ENCODE results near the gene LRRC56. TPM values are rescaled to one million over a fixed set of nuclear protein-coding genes. Genes with fewer than 3 reads are reported as not detected.
A peak's percentile ranks its signal among the peaks of the same experiment; 100 is the strongest.

The LRRC56 gene
- total RNA-seq, 1 experiment from 2014 or later = 3.4 TPM

DNA sequence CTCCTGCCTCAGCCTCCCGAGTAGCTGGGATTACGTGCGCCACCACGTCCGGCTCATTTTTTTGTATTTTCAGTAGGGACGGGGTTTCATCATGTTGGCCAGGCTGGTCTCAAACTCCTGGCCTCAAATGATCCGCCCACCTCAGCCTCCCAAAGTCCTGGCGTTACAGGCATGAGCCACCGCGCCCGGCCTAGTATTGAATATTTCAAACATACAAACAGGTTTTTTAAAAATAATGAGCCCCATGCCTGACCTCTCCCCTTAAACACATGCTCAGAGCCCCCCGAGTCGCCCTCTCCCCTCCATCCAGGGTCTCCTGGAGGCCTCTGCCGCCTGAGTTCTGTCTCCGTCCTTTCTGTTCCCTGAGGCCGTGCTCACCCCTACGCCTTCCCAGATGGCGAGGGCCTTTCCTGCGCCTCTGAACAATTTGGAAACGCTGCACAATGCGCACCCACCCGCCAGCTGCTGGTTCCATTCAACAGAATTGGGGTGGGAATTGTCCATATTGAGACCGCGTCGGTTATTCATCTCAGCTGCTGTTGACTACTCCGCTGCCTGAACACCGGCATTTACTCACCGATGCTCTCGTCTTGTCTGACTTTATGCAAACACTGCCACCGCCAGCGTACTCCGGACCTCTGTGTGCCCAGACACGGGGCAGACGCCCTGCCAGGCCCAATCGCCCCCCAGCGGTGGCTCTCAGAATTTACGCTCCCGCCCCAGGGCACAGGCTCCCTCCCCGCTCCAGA lies 16.7 kb upstream of the LRRC56 start:
- TF ChIP-seq, protein P1, sequence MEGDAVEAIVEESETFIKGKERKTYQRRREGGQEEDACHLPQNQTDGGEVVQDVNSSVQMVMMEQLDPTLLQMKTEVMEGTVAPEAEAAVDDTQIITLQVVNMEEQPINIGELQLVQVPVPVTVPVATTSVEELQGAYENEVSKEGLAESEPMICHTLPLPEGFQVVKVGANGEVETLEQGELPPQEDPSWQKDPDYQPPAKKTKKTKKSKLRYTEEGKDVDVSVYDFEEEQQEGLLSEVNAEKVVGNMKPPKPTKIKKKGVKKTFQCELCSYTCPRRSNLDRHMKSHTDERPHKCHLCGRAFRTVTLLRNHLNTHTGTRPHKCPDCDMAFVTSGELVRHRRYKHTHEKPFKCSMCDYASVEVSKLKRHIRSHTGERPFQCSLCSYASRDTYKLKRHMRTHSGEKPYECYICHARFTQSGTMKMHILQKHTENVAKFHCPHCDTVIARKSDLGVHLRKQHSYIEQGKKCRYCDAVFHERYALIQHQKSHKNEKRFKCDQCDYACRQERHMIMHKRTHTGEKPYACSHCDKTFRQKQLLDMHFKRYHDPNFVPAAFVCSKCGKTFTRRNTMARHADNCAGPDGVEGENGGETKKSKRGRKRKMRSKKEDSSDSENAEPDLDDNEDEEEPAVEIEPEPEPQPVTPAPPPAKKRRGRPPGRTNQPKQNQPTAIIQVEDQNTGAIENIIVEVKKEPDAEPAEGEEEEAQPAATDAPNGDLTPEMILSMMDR (IDR thresholded peaks at IDR 0.05) = peak; percentile 53
- no peak for TF ChIP-seq ZNF396 (CRISPR knock-in tag; IDR thresholded peaks at IDR 0.05; ENCODE audit: borderline replicate concordance)
- peaks cover 10% of the 10 kb centered on the region for H3K27me3 Mint-ChIP-seq (ENCODE audit: low read depth)
- H3K4me3 Mint-ChIP-seq = no peak overlapping the region
- H3K4me1 Mint-ChIP-seq = no peaks in the 10 kb centered on the region; the same call in 1 of the 2 replicates
- no peak overlapping the region for H3K27ac Mint-ChIP-seq
- ChIA-PET CTCF (interaction anchor here (0.6 to 1.3 kb wide), 2 partner anchors 8 to 74 kb away, joined by 3 read pairs; no protein-coding TSS in a partner anchor), POLR2A (no interaction called here)
- no peak for ATAC-seq
- peaks cover 31% of the 10 kb centered on the region for H3K9me3 Mint-ChIP-seq
- peak; percentile 45 for DNase-seq (ENCODE audit: low spot score)
- H3K36me3 Mint-ChIP-seq = peaks cover 26% of the 10 kb centered on the region

DNA sequence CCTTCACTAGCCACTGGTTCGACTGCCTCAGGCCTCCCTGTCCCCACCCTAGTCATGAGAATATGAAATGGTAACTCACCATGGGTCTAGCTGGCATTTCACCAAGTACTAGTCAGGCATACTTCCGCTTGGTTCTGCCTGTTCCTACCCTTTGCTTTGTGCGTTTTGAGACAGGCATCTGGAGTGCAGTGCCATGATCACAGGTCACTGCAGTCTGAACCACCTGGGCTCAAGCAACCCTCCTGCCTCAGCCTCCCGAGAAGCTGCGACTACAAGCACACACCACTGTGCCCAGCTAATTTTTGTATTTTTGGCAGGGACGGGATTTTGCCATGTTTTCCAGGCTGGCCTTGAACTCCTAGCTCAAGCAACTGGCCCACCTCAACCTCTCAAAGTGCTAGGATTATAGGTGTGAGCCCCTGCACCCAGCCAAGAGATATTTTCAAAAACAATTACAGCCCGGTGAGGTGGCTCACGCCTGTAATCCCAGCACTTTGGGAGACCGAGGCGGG lies 16.1 kb upstream of the LRRC56 start:
- no peak overlapping the region for H3K4me3 Mint-ChIP-seq
- H3K27me3 Mint-ChIP-seq (ENCODE audit: low read depth) = peaks cover 12% of the 10 kb centered on the region
- H3K9me3 Mint-ChIP-seq = peaks cover 25% of the 10 kb centered on the region
- no peaks in the 10 kb centered on the region; the same call in 1 of the 2 replicates for H3K4me1 Mint-ChIP-seq
- TF ChIP-seq SP1 (CRISPR knock-in tag; conservative IDR thresholded peaks at IDR 0.05) (no peak), MYBL2 (CRISPR knock-in tag; IDR thresholded peaks at IDR 0.05) (no peak), ZNF671 (CRISPR knock-in tag; IDR thresholded peaks at IDR 0.05) (no peak), SMAD4 (CRISPR knock-in tag; IDR thresholded peaks at IDR 0.05) (no peak), NR2C2 (CRISPR knock-in tag; IDR thresholded peaks at IDR 0.05) (no peak), HMGA2 (CRISPR knock-in tag; IDR thresholded peaks at IDR 0.05) (no peak)
- TF ChIP-seq, protein P2, sequence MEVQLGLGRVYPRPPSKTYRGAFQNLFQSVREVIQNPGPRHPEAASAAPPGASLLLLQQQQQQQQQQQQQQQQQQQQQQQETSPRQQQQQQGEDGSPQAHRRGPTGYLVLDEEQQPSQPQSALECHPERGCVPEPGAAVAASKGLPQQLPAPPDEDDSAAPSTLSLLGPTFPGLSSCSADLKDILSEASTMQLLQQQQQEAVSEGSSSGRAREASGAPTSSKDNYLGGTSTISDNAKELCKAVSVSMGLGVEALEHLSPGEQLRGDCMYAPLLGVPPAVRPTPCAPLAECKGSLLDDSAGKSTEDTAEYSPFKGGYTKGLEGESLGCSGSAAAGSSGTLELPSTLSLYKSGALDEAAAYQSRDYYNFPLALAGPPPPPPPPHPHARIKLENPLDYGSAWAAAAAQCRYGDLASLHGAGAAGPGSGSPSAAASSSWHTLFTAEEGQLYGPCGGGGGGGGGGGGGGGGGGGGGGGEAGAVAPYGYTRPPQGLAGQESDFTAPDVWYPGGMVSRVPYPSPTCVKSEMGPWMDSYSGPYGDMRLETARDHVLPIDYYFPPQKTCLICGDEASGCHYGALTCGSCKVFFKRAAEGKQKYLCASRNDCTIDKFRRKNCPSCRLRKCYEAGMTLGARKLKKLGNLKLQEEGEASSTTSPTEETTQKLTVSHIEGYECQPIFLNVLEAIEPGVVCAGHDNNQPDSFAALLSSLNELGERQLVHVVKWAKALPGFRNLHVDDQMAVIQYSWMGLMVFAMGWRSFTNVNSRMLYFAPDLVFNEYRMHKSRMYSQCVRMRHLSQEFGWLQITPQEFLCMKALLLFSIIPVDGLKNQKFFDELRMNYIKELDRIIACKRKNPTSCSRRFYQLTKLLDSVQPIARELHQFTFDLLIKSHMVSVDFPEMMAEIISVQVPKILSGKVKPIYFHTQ (CRISPR knock-in tag; IDR thresholded peaks at IDR 0.05) = no peak
- TF ChIP-seq, protein P3, sequence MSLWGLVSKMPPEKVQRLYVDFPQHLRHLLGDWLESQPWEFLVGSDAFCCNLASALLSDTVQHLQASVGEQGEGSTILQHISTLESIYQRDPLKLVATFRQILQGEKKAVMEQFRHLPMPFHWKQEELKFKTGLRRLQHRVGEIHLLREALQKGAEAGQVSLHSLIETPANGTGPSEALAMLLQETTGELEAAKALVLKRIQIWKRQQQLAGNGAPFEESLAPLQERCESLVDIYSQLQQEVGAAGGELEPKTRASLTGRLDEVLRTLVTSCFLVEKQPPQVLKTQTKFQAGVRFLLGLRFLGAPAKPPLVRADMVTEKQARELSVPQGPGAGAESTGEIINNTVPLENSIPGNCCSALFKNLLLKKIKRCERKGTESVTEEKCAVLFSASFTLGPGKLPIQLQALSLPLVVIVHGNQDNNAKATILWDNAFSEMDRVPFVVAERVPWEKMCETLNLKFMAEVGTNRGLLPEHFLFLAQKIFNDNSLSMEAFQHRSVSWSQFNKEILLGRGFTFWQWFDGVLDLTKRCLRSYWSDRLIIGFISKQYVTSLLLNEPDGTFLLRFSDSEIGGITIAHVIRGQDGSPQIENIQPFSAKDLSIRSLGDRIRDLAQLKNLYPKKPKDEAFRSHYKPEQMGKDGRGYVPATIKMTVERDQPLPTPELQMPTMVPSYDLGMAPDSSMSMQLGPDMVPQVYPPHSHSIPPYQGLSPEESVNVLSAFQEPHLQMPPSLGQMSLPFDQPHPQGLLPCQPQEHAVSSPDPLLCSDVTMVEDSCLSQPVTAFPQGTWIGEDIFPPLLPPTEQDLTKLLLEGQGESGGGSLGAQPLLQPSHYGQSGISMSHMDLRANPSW (CRISPR knock-in tag; conservative IDR thresholded peaks at IDR 0.05; ENCODE audit: low read depth) = no peak
- DNase-seq (ENCODE audit: low spot score) (no peak), ATAC-seq (no peak)
- CTCF ChIA-PET = interaction anchor here (1.3 kb wide), 1 partner anchor 8 kb away, joined by 3 read pairs; no protein-coding TSS in a partner anchor
- H3K36me3 Mint-ChIP-seq = peaks cover 23% of the 10 kb centered on the region
- POLR2A ChIA-PET = no interaction called here
- H3K27ac Mint-ChIP-seq = no peak overlapping the region

DNA sequence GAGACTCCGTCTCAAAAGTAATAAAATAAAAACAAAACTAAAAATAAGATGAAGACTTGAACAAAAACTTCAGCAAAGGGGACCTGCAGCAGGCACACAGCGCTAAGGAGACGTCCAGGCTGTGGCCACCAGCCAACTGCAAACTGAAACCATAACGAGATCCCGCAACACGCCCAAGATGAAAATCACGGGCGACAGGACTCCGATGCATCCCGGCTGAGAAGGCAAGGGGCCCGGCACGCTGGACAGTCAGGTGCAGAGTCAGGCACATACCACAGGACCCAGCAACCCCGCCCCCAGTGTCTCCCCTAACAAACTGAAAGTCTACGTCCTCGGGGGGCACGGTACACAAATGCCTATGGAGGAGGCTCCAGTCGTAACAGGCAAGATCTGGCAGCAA lies 11.1 kb upstream of the LRRC56 start:
- Mint-ChIP-seq H3K27me3 (ENCODE audit: low read depth) (peaks cover 5% of the 10 kb centered on the region), H3K4me3 (no peak overlapping the region), H3K4me1 (no peaks in the 10 kb centered on the region), H3K27ac (no peak overlapping the region), H3K9me3 (peaks cover 7% of the 10 kb centered on the region), H3K36me3 (peaks cover 3% of the 10 kb centered on the region)
- DNase-seq (ENCODE audit: low spot score) (no peak), ATAC-seq (no peak)
- POLR2A ChIA-PET = no interaction called here
- CTCF ChIA-PET = no interaction called here
- TF ChIP-seq, protein P4, sequence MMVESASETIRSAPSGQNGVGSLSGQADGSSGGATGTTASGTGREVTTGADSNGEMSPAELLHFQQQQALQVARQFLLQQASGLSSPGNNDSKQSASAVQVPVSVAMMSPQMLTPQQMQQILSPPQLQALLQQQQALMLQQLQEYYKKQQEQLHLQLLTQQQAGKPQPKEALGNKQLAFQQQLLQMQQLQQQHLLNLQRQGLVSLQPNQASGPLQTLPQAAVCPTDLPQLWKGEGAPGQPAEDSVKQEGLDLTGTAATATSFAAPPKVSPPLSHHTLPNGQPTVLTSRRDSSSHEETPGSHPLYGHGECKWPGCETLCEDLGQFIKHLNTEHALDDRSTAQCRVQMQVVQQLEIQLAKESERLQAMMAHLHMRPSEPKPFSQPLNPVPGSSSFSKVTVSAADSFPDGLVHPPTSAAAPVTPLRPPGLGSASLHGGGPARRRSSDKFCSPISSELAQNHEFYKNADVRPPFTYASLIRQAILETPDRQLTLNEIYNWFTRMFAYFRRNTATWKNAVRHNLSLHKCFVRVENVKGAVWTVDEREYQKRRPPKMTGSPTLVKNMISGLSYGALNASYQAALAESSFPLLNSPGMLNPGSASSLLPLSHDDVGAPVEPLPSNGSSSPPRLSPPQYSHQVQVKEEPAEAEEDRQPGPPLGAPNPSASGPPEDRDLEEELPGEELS (CRISPR knock-in tag; IDR thresholded peaks at IDR 0.05) = no peak
- TF ChIP-seq OVOL2 (CRISPR knock-in tag; IDR thresholded peaks at IDR 0.05; ENCODE audit: borderline replicate concordance) (no peak), KAT7 (CRISPR knock-in tag; IDR thresholded peaks at IDR 0.05; ENCODE audit: borderline replicate concordance) (no peak), SMAD4 (CRISPR knock-in tag; IDR thresholded peaks at IDR 0.05) (no peak), IRF2 (CRISPR knock-in tag; IDR thresholded peaks at IDR 0.05; ENCODE audit: borderline replicate concordance, low read depth) (no peak), SMAD3 (CRISPR knock-in tag; IDR thresholded peaks at IDR 0.05; ENCODE audit: borderline replicate concordance) (no peak), GTF2I (CRISPR knock-in tag; conservative IDR thresholded peaks at IDR 0.05) (no peak), ZNF138 (CRISPR knock-in tag; conservative IDR thresholded peaks at IDR 0.05) (no peak), FOXK1 (CRISPR knock-in tag; IDR thresholded peaks at IDR 0.05) (no peak), TEAD4 (CRISPR knock-in tag; IDR thresholded peaks at IDR 0.05) (no peak)
- TF ChIP-seq, protein P5, sequence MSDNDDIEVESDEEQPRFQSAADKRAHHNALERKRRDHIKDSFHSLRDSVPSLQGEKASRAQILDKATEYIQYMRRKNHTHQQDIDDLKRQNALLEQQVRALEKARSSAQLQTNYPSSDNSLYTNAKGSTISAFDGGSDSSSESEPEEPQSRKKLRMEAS (CRISPR knock-in tag; IDR thresholded peaks at IDR 0.05) = no peak
- TF ChIP-seq, protein P6, sequence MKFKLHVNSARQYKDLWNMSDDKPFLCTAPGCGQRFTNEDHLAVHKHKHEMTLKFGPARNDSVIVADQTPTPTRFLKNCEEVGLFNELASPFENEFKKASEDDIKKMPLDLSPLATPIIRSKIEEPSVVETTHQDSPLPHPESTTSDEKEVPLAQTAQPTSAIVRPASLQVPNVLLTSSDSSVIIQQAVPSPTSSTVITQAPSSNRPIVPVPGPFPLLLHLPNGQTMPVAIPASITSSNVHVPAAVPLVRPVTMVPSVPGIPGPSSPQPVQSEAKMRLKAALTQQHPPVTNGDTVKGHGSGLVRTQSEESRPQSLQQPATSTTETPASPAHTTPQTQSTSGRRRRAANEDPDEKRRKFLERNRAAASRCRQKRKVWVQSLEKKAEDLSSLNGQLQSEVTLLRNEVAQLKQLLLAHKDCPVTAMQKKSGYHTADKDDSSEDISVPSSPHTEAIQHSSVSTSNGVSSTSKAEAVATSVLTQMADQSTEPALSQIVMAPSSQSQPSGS (CRISPR knock-in tag; IDR thresholded peaks at IDR 0.05; ENCODE audit: borderline replicate concordance, low read depth) = no peak
